Vagina (tissue), 2 donors: ENCODE data around the gene FAM186B.

Experiments
- POLR2AphosphoS5 ChIP-seq, 2 donors: sonication (generic); formaldehyde crosslinking; IDR thresholded peaks; one replicate each; pipeline ENCODE4 v1.9.0; 2017; ENCODE audit warnings: antibody characterized with exemption in 2 of 2, mild to moderate bottlenecking in 2 of 2, low read depth in 1 of 2; ENCODE audit not compliant: insufficient read depth in 1 of 2
- TF ChIP-seq, protein P1 (sequence below), 3 experiments: fragments of 450-650 bp in 2 of 3; fragments of 200-600 bp in 1 of 3; sonication (generic) in 1 of 3; IDR thresholded peaks; one replicate each; pipeline ENCODE4 v1.5.1; 2017 to 2019; ENCODE audit warnings: antibody characterized with exemption in 3 of 3, mild to moderate bottlenecking in 2 of 3, moderate library complexity in 2 of 3

- TF ChIP-seq, protein P1, sequence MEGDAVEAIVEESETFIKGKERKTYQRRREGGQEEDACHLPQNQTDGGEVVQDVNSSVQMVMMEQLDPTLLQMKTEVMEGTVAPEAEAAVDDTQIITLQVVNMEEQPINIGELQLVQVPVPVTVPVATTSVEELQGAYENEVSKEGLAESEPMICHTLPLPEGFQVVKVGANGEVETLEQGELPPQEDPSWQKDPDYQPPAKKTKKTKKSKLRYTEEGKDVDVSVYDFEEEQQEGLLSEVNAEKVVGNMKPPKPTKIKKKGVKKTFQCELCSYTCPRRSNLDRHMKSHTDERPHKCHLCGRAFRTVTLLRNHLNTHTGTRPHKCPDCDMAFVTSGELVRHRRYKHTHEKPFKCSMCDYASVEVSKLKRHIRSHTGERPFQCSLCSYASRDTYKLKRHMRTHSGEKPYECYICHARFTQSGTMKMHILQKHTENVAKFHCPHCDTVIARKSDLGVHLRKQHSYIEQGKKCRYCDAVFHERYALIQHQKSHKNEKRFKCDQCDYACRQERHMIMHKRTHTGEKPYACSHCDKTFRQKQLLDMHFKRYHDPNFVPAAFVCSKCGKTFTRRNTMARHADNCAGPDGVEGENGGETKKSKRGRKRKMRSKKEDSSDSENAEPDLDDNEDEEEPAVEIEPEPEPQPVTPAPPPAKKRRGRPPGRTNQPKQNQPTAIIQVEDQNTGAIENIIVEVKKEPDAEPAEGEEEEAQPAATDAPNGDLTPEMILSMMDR (IDR thresholded peaks at IDR 0.05): no peak
- TF ChIP-seq POLR2AphosphoS5 (IDR thresholded peaks at IDR 0.05; ENCODE audit: insufficient read depth in 1 of 2, low read depth in 1 of 2): no peak
Observed at GRCh38 chr12:49546481-49546880, 59.0 kb downstream of the FAM186B start.
